Activated T-cell treated with anti-CD3 and anti-CD28 coated beads, Interleukin-2, amount 50 U/mL, for 4 hours (primary cell): ENCODE data around the gene TMC8. TPM values are rescaled to one million over a fixed set of nuclear protein-coding genes. Genes with fewer than 3 reads are reported as not detected.
"Not testable (repeated sequence)": the region's sequence is repeated elsewhere in the genome, so short reads cannot be mapped to it uniquely, and the experiment has no call there.

ENCODE experiments used
- ATAC-seq, 2 donors: fragments of 200-7000 bp; cut with Tn5 transposase; one replicate each; pipeline ENCODE4 v1.10.0; 2021
- DNase-seq: peaks from one replicate; pipeline ENCODE4 v3.0.0-alpha.2; 2020
- H3K27me3 Mint-ChIP-seq: one replicate; pipeline ENCODE4 v1.8.0; 2021; ENCODE audit warnings: low read depth, mixed read lengths
- H3K36me3 Mint-ChIP-seq: one replicate; pipeline ENCODE4 v1.8.0; 2022; ENCODE audit warnings: mixed read lengths; ENCODE audit not compliant: insufficient read depth
- H3K4me1 Mint-ChIP-seq: one replicate; pipeline ENCODE4 v1.8.0; 2021; ENCODE audit warnings: low read depth, mixed read lengths
- H3K4me3 Mint-ChIP-seq: one replicate; pipeline ENCODE4 v1.8.0; 2021; ENCODE audit warnings: mild to moderate bottlenecking, moderate library complexity, mixed read lengths
- H3K9me3 Mint-ChIP-seq: one replicate; pipeline ENCODE4 v1.8.0; 2021; ENCODE audit warnings: mixed read lengths
- total RNA-seq, 3 donors: library from RNA; stranded (reverse); gene quantifications; one replicate each; pipeline ENCODE4 v1.2.1, GENCODE V29; 2021

Gene TMC8
- total RNA-seq, 3 donors from 2014 or later = 46.9 to 69.4 (median 61.7) TPM

GRCh38 chr17:78133179-78133951 is 2.8 kb downstream of the TMC8 start:
- Mint-ChIP-seq H3K4me1 (peaks cover 80% of the 10 kb centered on the region), H3K36me3 (peaks cover 21% of the 10 kb centered on the region), H3K9me3 (no peaks in the 10 kb centered on the region), H3K4me3 (peak overlapping the region; percentile 51), H3K27me3 (no peaks in the 10 kb centered on the region)
- DNase-seq (no peak), ATAC-seq (no peak)

GRCh38 chr17:78133971-78134898 is 3.7 kb downstream of the TMC8 start:
- DNase-seq = peak; percentile 72
- H3K4me1 Mint-ChIP-seq = peaks cover 84% of the 10 kb centered on the region
- ATAC-seq = peak; percentile 25 to 30
- H3K9me3 Mint-ChIP-seq = no peaks in the 10 kb centered on the region
- H3K4me3 Mint-ChIP-seq = peak overlapping the region; percentile 51
- H3K36me3 Mint-ChIP-seq = peaks cover 21% of the 10 kb centered on the region
- no peaks in the 10 kb centered on the region for H3K27me3 Mint-ChIP-seq

GRCh38 chr17:78134899-78135385 is 4.4 kb downstream of the TMC8 start:
- H3K36me3 Mint-ChIP-seq = peaks cover 21% of the 10 kb centered on the region
- H3K27me3 Mint-ChIP-seq = no peaks in the 10 kb centered on the region
- H3K4me1 Mint-ChIP-seq = peaks cover 81% of the 10 kb centered on the region
- H3K4me3 Mint-ChIP-seq = no peak overlapping the region
- H3K9me3 Mint-ChIP-seq = no peaks in the 10 kb centered on the region
- ATAC-seq (no peak), DNase-seq (no peak)

GRCh38 chr17:78135858-78136500 is 5.4 kb downstream of the TMC8 start:
- ATAC-seq (no peak), DNase-seq (no peak)
- H3K4me3 Mint-ChIP-seq = no peak overlapping the region
- peaks cover 76% of the 10 kb centered on the region for H3K4me1 Mint-ChIP-seq
- no peaks in the 10 kb centered on the region for H3K27me3 Mint-ChIP-seq
- H3K36me3 Mint-ChIP-seq = peaks cover 21% of the 10 kb centered on the region
- no peaks in the 10 kb centered on the region for H3K9me3 Mint-ChIP-seq

GRCh38 chr17:78137392-78138203 is 7.0 kb downstream of the TMC8 start:
- H3K9me3 Mint-ChIP-seq = no peaks in the 10 kb centered on the region
- DNase-seq (no peak), ATAC-seq (no peak)
- H3K27me3 Mint-ChIP-seq = no peaks in the 10 kb centered on the region
- H3K4me3 Mint-ChIP-seq = no peak overlapping the region
- peaks cover 77% of the 10 kb centered on the region for H3K4me1 Mint-ChIP-seq
- H3K36me3 Mint-ChIP-seq = peaks cover 21% of the 10 kb centered on the region

- Mint-ChIP-seq H3K27me3 (no peaks in the 10 kb centered on the region), H3K4me3 (no peak overlapping the region)
Measured at GRCh38 chr17:78138204-78139060, 7.9 kb downstream of the TMC8 start.

GRCh38 chr17:78139861-78140168 is 9.2 kb downstream of the TMC8 start:
- not testable (repeated sequence) for DNase-seq, H3K27me3 Mint-ChIP-seq, H3K9me3 Mint-ChIP-seq, H3K4me3 Mint-ChIP-seq, ATAC-seq
- Mint-ChIP-seq H3K36me3 (peaks cover 12% of the 10 kb centered on the region), H3K4me1 (peaks cover 70% of the 10 kb centered on the region)

More at GRCh38 chr17:78138204-78139060, 7.9 kb downstream of the TMC8 start:
- Mint-ChIP-seq H3K4me1 (peaks cover 73% of the 10 kb centered on the region), H3K36me3 (peaks cover 21% of the 10 kb centered on the region), H3K9me3 (no peaks in the 10 kb centered on the region)
- ATAC-seq (no peak), DNase-seq (no peak)

GRCh38 chr17:78140169-78141051 is 9.8 kb downstream of the TMC8 start:
- H3K4me1 Mint-ChIP-seq = peaks cover 66% of the 10 kb centered on the region
- no peaks in the 10 kb centered on the region for H3K27me3 Mint-ChIP-seq
- peak; percentile 91 to 92 for ATAC-seq
- peaks cover 10% of the 10 kb centered on the region for H3K36me3 Mint-ChIP-seq
- H3K9me3 Mint-ChIP-seq = no peaks in the 10 kb centered on the region
- no peak overlapping the region for H3K4me3 Mint-ChIP-seq
- DNase-seq = peak; percentile 90

GRCh38 chr17:78141437-78142118 is 11.0 kb downstream of the TMC8 start:
- ATAC-seq (no peak), DNase-seq (no peak)
- Mint-ChIP-seq H3K27me3 (no peaks in the 10 kb centered on the region), H3K36me3 (peaks cover 5% of the 10 kb centered on the region), H3K4me3 (no peak overlapping the region), H3K4me1 (peaks cover 56% of the 10 kb centered on the region), H3K9me3 (no peaks in the 10 kb centered on the region)

- DNase-seq (no peak), ATAC-seq (no peak)
- no peaks in the 10 kb centered on the region for H3K9me3 Mint-ChIP-seq
- no peak overlapping the region for H3K4me3 Mint-ChIP-seq
- peaks cover 55% of the 10 kb centered on the region for H3K4me1 Mint-ChIP-seq
- H3K36me3 Mint-ChIP-seq = peaks cover 3% of the 10 kb centered on the region
- no peaks in the 10 kb centered on the region for H3K27me3 Mint-ChIP-seq
Measured at GRCh38 chr17:78142119-78142861, 11.7 kb downstream of the TMC8 start.
